GM12891 (cell line): ENCODE results near the gene SMAD3.

Experiments
- DNase-seq: peaks from one replicate; pipeline ENCODE4 v3.0.0; 2011; ENCODE audit warnings: low spot score; ENCODE audit not compliant: insufficient read length
- FAIRE-seq: peaks from 2 replicates; lab custom pipeline; 2011; peaks lifted over from hg19 to GRCh38; lab: Jason Lieb, UNC
- PAX5 ChIP-seq: IDR thresholded peaks from 2 replicates; pipeline ENCODE4 v1.6.1; 2011; ENCODE audit warnings: low read length, moderate library complexity, mild to moderate bottlenecking; ENCODE audit not compliant: insufficient read depth, severe bottlenecking
- POLR2A ChIP-seq: IDR thresholded peaks from 2 replicates; pipeline ENCODE4 v1.6.1; 2011; ENCODE audit warnings: low read depth, low read length, control low read depth
- POLR2AphosphoS5 ChIP-seq: IDR thresholded peaks from 2 replicates; pipeline ENCODE4 v1.6.1; 2011; ENCODE audit warnings: low read depth, low read length, control low read depth
- POU2F2 ChIP-seq: IDR thresholded peaks from 2 replicates; pipeline ENCODE4 v1.6.1; 2011; ENCODE audit warnings: low read depth, mild to moderate bottlenecking, control low read depth, low read length, moderate library complexity
- SPI1 ChIP-seq: IDR thresholded peaks from 2 replicates; pipeline ENCODE4 v1.6.1; 2011; ENCODE audit warnings: low read depth, low read length, control low read depth
- TAF1 ChIP-seq: IDR thresholded peaks from 2 replicates; pipeline ENCODE4 v1.6.1; 2011; ENCODE audit warnings: low read depth, low read length, control low read depth

SMAD3 gene

DNA sequence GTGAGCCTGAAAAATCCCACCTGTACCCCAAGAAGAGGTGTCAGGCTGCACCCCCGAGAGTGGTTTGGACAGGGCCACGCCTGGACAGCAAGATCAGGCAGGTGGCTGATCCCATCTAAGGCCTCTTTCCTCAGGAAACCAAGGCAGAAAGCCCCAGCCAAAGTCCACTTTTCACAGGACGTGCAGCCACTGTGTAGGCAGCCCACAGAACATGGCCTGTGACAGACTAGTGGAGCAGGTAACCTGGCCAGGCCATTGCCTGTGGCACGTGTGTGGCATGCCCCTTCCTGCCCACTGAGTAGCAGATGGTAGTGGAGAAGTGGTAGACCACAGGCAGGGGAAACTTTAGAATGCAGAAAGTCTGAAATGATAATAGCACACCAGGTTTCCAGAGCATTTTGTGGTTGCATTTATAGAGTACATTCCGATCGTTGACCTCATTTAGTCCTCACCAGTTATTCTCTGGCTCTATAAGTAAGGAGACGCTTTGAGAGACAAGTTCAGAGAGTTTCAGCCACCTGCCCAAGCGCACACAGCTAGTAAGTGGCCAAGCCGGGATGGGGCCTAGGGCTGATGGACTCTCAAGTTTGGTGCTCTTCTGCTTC lies 120.3 kb downstream of the SMAD3 start:
- no peak for TF ChIP-seq POLR2A
- TF ChIP-seq TAF1: no peak
- TF ChIP-seq POU2F2: no peak
- no peak for TF ChIP-seq SPI1
- no peak for TF ChIP-seq POLR2AphosphoS5
- no peak for TF ChIP-seq PAX5
- DNase-seq (no peak), FAIRE-seq (peak; percentile 45)

DNA sequence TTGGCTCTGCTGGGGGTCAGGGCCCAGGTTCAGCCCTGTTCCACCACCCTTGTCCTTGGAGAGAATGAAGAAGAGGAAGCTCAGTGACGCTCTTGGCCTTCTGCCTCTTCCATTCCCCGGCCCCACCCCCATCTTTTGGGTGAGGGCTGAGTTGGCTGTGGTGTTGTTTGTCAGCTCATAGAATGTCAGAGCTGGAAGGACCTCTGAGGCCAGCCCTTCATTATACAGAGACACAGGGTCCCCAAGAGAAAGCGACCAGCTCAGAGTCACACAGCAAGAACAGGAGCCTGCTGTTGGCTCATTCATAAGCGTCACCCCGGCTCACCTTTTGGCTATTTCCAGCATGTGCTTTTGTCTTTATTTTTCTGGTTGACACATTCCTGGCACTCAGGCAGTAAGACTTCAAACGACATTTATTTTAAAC lies 120.8 kb downstream of the SMAD3 start:
- TF ChIP-seq SPI1: no peak
- no peak for TF ChIP-seq POLR2AphosphoS5
- TF ChIP-seq POU2F2: no peak
- TF ChIP-seq PAX5: no peak
- TF ChIP-seq TAF1: no peak
- no peak for TF ChIP-seq POLR2A
- no peak for FAIRE-seq
- no peak for DNase-seq

DNA sequence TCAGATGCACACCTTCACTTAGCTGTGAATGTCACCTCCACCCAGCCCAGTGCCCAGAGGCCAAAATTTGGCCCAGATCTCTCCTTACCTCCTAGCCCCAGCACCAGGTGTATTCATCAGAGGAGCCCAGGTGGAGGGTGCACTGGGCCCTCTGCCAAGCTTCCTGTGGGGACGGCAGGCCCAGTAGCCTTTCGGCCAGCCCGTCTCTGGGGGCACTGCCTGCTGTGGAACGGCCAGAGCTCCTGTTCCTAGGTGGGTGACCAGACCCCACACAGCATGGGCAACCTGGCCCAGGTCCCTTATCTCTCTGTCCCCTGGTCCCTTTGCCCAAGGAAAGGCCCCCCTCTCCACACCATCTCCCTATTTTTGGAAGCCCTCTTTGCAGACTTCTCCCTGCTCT lies 121.3 kb downstream of the SMAD3 start:
- TF ChIP-seq PAX5: no peak
- TF ChIP-seq TAF1: no peak
- no peak for TF ChIP-seq POU2F2
- TF ChIP-seq POLR2A: no peak
- DNase-seq (no peak), FAIRE-seq (no peak)

DNA sequence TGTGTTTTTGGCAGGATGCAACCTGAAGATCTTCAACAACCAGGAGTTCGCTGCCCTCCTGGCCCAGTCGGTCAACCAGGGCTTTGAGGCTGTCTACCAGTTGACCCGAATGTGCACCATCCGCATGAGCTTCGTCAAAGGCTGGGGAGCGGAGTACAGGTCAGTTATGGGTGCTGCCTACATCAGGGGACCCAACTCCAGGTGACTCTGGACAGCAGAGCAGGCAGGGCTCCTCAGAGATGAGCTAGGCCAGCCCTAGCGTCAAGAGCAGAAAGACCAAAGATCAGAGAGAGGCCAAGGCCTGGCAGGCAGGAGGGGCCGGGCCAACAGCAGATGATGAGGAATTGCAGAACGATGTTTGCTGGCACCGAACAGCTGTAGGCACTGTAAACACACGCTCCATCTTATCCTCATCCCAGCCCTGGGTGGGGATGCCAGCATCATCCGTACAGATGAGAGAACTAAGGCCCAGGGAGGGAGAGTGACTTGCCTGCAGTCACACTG lies 122.0 kb downstream of the SMAD3 start:
- DNase-seq: no peak
- TF ChIP-seq SPI1 (no peak), POLR2AphosphoS5 (no peak), POLR2A (no peak), TAF1 (no peak), PAX5 (no peak), POU2F2 (no peak)
- no peak for FAIRE-seq

DNA sequence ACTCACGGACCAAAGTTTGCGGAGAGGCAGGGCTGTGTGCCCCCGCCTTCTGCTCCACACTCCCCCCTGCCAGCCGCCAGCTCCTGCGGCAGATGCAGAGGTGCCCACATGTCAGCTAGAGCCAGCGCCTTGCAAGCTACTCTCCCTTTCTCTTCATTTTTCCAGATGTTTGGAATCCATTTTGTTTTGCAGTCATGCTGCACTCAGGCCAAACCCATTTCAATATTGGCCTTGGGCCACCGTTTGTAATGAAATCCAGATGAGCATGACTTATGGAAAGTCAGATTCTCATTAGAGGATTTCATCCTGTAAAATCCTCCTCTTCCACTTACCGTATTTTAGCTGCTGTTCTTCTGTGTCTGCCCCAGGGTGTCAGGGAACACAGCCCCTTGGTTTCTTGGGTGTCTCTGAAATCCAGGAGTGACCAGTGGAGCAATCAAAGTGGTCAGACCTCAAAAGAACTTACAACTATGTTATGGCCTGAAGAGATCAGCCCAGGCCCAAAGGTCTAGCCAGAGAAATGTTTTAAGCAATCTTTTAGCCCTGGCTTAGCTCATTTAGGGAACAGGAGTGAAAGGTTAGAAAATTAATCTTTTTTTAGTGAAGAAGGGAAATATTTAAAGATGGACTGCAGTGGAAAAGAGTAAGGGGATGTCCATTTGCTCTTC lies 123.3 kb downstream of the SMAD3 start:
- DNase-seq (no peak), FAIRE-seq (no peak)
- TF ChIP-seq POU2F2 (no peak), TAF1 (no peak), SPI1 (no peak), POLR2AphosphoS5 (no peak), POLR2A (no peak), PAX5 (no peak)

DNA sequence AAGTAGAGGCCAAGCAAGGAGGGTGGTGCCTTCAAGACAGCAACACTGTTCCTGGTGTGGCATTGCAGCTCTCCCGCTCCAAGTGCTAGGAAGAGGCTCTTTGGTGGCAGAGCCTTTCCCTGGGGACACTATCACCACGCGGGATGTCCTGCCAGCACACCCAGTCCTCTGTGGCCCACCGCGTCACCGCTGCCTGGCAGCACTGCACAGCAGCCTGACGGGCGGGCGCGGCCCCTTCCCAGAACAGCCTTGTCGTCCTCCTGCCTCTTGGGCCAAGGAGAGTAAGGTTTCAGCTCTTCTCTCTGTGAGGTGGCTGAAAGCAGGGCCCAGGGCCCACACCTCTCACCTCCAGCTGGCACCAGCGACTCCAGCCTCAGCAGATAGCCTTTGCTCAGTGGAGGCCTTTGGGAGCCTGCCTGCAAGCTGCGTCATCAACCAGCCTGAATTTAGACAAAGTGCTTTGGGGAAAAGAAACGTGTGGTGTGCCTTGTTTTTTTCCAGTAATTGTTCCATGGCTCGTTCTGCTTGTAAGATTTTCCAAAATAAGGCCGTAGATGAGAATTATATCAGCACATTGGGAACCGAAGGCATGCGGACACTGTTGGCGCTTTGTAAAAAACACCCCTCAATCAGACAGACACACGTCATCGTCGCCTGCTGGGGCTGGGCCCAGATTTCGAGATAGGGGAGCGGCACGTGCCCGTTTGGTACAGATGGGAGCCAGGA lies 124.1 kb downstream of the SMAD3 start:
- DNase-seq (no peak), FAIRE-seq (no peak)
- TF ChIP-seq TAF1 (no peak), PAX5 (no peak), POLR2A (no peak), POU2F2 (no peak)

DNA sequence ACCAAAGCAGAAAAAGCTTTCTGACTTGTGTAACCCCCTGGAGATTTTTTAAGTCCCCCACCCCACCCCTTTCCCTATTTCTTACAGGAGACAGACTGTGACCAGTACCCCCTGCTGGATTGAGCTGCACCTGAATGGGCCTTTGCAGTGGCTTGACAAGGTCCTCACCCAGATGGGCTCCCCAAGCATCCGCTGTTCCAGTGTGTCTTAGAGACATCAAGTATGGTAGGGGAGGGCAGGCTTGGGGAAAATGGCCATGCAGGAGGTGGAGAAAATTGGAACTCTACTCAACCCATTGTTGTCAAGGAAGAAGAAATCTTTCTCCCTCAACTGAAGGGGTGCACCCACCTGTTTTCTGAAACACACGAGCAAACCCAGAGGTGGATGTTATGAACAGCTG lies 124.9 kb downstream of the SMAD3 start:
- no peak for TF ChIP-seq SPI1
- no peak for FAIRE-seq
- DNase-seq: no peak

DNA sequence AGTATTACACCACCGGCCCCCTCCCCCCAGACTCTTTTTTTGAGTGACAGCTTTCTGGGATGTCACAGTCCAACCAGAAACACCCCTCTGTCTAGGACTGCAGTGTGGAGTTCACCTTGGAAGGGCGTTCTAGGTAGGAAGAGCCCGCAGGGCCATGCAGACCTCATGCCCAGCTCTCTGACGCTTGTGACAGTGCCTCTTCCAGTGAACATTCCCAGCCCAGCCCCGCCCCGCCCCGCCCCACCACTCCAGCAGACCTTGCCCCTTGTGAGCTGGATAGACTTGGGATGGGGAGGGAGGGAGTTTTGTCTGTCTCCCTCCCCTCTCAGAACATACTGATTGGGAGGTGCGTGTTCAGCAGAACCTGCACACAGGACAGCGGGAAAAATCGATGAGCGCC lies 125.4 kb downstream of the SMAD3 start:
- TF ChIP-seq POLR2AphosphoS5 (no peak), TAF1 (no peak), POU2F2 (no peak), POLR2A (no peak), SPI1 (no peak), PAX5 (no peak)
- DNase-seq (no peak), FAIRE-seq (no peak)

DNA sequence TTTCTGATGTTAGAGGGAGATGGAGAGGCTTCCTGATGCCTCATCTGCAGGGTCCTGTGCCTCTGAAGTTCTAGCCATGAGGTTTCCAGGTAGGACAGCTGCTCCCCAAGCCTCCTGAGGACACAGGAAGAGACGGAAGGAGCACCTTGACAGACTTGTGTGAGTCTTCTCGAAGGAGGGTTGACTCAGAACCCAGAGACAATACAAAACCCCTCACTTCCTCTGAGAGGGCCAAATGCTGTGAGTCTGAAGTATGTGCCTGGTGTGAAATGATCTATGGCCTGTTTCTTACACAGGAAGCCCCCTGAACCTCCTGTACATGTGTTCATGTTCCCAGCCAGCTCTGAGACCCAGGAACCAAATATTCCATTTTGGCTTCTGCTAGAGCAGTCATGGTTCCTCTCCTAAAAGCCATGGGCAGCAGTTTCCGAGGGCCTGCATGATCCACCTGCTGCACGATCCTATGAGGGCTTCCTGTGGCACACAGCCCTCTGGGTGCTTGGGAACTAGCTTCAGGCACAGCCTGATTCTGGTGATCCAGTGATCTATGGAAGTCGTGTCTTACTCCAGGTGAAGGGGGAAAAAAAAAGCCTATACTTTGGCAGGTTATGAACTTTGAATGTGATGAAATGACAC lies 126.9 kb downstream of the SMAD3 start:
- FAIRE-seq: no peak
- no peak for TF ChIP-seq POU2F2
- TF ChIP-seq POLR2A: no peak
- TF ChIP-seq POLR2AphosphoS5: no peak
- TF ChIP-seq SPI1: peak; percentile 8; the same call in 1 of the 2 replicates
- TF ChIP-seq PAX5: no peak
- TF ChIP-seq TAF1: no peak
- no peak for DNase-seq
